Thyroid gland (tissue), 4 donors: ENCODE data around the gene AMPD2.

Experiments
- CTCF ChIP-seq, 6 experiments: fragments of 200-600 bp in 3 of 6; fragments of 450-650 bp in 3 of 6; sonication (generic) in 3 of 6; IDR thresholded peaks; one replicate each; pipeline ENCODE4 v1.5.1; 2016 to 2019; ENCODE audit warnings: antibody characterized with exemption in 6 of 6, mild to moderate bottlenecking in 2 of 6, inconsistent platforms in 1 of 6, moderate library complexity in 1 of 6
- POLR2A ChIP-seq, 2 donors: fragments of 450-650 bp; IDR thresholded peaks; one replicate each; pipeline ENCODE4 v1.6.1; 2017; ENCODE audit warnings: antibody characterized with exemption in 2 of 2, mild to moderate bottlenecking in 2 of 2, moderate library complexity in 1 of 2

DNA sequence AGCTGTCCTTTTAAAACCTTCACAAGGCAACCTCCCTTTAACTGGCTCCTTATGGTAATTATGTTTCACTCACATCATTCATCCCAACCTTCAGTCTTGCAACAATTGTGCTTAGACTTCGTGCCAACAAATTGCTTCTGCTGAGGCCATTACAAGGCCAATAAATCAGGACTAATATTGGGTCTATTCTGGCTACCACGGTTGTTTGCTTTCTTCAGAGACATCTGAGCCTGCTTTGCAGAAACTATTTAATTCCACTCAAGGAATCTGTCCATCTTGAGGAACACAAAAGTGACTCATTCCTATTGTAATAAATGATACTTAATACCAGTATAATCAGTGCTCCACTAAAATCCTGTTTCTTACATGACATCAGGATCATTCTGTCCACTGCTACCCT lies 33.7 kb downstream of the AMPD2 start:
- TF ChIP-seq POLR2A (IDR thresholded peaks at IDR 0.05) (no peak), CTCF (IDR thresholded peaks at IDR 0.05) (no peak)
